Measurements from ENCODE around the gene PHGDH. TPM values are rescaled to one million over a fixed set of nuclear protein-coding genes. Genes with fewer than 3 reads are reported as not detected.
"Not testable (repeated sequence)": the region's sequence is repeated elsewhere in the genome, so short reads cannot be mapped to it uniquely, and the experiment has no call there.

The PHGDH gene
- total RNA-seq, 1 experiment from 2014 or later: 38.6 TPM

GRCh38 chr1:119762953-119763352, 51.2 kb downstream of the PHGDH start:
- no peak for DNase-seq (ENCODE audit: low read depth)

- DNase-seq (ENCODE audit: low read depth): no peak
These were observed 52.5 kb downstream of the PHGDH start for GRCh38 chr1:119764220-119764619.

- DNase-seq (ENCODE audit: low read depth): no peak
These were observed 54.6 kb downstream of the PHGDH start for GRCh38 chr1:119766374-119766794.

GRCh38 chr1:119767486-119767885, 55.8 kb downstream of the PHGDH start:
- DNase-seq (ENCODE audit: low read depth): no peak

GRCh38 chr1:119768778-119769177, 57.0 kb downstream of the PHGDH start, which contains the start of gene HMGCS2:
HMGCS2 (minus strand) TSS chr1:119768905; CDS start chr1:119768844, 61 bp downstream.
- DNase-seq (ENCODE audit: low read depth): no peak

- no peak for DNase-seq (ENCODE audit: low read depth)
These were observed 59.3 kb downstream of the PHGDH start for GRCh38 chr1:119771016-119771415.

GRCh38 chr1:119771770-119772169, 60.0 kb downstream of the PHGDH start:
- no peak for DNase-seq (ENCODE audit: low read depth)

- DNase-seq (ENCODE audit: low read depth): no peak
These were observed 60.6 kb downstream of the PHGDH start for GRCh38 chr1:119772298-119772697.

GRCh38 chr1:119773711-119774241, 62.0 kb downstream of the PHGDH start:
- DNase-seq (ENCODE audit: low read depth): peak; percentile 21

- no peak for DNase-seq (ENCODE audit: low read depth)
These were observed 63.2 kb downstream of the PHGDH start for GRCh38 chr1:119774746-119775490.

GRCh38 chr1:119778359-119778758, 66.6 kb downstream of the PHGDH start:
- no peak for DNase-seq (ENCODE audit: low read depth)

- DNase-seq (ENCODE audit: low read depth): no peak
These were observed 67.3 kb downstream of the PHGDH start for GRCh38 chr1:119778886-119779560.

- no peak for DNase-seq (ENCODE audit: low read depth)
These were observed 68.2 kb downstream of the PHGDH start for GRCh38 chr1:119779869-119780356.

GRCh38 chr1:119781434-119782210, 69.9 kb downstream of the PHGDH start:
- no peak for DNase-seq (ENCODE audit: low read depth)

GRCh38 chr1:119782631-119783325, 71.0 kb downstream of the PHGDH start:
- no peak for DNase-seq (ENCODE audit: low read depth)

GRCh38 chr1:119783354-119784185, 71.8 kb downstream of the PHGDH start:
- DNase-seq (ENCODE audit: low read depth): peak; percentile 19

- peak; percentile 27 for DNase-seq (ENCODE audit: low read depth)
These were observed 72.6 kb downstream of the PHGDH start for GRCh38 chr1:119784191-119784781.

- not testable (repeated sequence) for DNase-seq (ENCODE audit: low read depth)
These were observed 74.3 kb downstream of the PHGDH start for GRCh38 chr1:119786046-119786445.

GRCh38 chr1:119786473-119787050, 74.8 kb downstream of the PHGDH start:
- peak; percentile 67 for DNase-seq (ENCODE audit: low read depth)
